Activated T-cell treated with anti-CD3 and anti-CD28 coated beads, Interleukin-2, amount 50 U/mL, for 4 hours (primary cell): ENCODE measurements around the gene FAM83E. TPM values are rescaled to one million over a fixed set of nuclear protein-coding genes. Genes with fewer than 3 reads are reported as not detected.

ENCODE experiments used
- ATAC-seq, 2 donors: fragments of 200-7000 bp; cut with Tn5 transposase; one replicate each; pipeline ENCODE4 v1.10.0; 2021
- DNase-seq: peaks from one replicate; pipeline ENCODE4 v3.0.0-alpha.2; 2020
- H3K27me3 Mint-ChIP-seq: one replicate; pipeline ENCODE4 v1.8.0; 2021; ENCODE audit warnings: low read depth, mixed read lengths
- H3K36me3 Mint-ChIP-seq: one replicate; pipeline ENCODE4 v1.8.0; 2022; ENCODE audit warnings: mixed read lengths; ENCODE audit not compliant: insufficient read depth
- H3K4me1 Mint-ChIP-seq: one replicate; pipeline ENCODE4 v1.8.0; 2021; ENCODE audit warnings: low read depth, mixed read lengths
- H3K4me3 Mint-ChIP-seq: one replicate; pipeline ENCODE4 v1.8.0; 2021; ENCODE audit warnings: mild to moderate bottlenecking, moderate library complexity, mixed read lengths
- H3K9me3 Mint-ChIP-seq: one replicate; pipeline ENCODE4 v1.8.0; 2021; ENCODE audit warnings: mixed read lengths
- total RNA-seq, 3 donors: library from RNA; stranded (reverse); gene quantifications; one replicate each; pipeline ENCODE4 v1.2.1, GENCODE V29; 2021

Gene FAM83E
- total RNA-seq, 3 donors from 2014 or later: 11.3 to 15.7 (median 13.1) TPM

GRCh38 chr19:48627865-48628314 lies 13.0 kb upstream of the FAM83E start:
- DNase-seq (no peak), ATAC-seq (no peak)
- Mint-ChIP-seq H3K27me3 (no peaks in the 10 kb centered on the region), H3K9me3 (no peaks in the 10 kb centered on the region), H3K4me1 (peaks cover 31% of the 10 kb centered on the region), H3K36me3 (peaks cover 13% of the 10 kb centered on the region), H3K4me3 (no peak overlapping the region)

GRCh38 chr19:48627201-48627864 lies 12.5 kb upstream of the FAM83E start:
- H3K4me3 Mint-ChIP-seq: no peak overlapping the region
- peaks cover 10% of the 10 kb centered on the region for H3K36me3 Mint-ChIP-seq
- ATAC-seq (peak; percentile 15 to 22), DNase-seq (no peak)
- H3K27me3 Mint-ChIP-seq: no peaks in the 10 kb centered on the region
- H3K4me1 Mint-ChIP-seq: peaks cover 28% of the 10 kb centered on the region
- H3K9me3 Mint-ChIP-seq: no peaks in the 10 kb centered on the region

DNA sequence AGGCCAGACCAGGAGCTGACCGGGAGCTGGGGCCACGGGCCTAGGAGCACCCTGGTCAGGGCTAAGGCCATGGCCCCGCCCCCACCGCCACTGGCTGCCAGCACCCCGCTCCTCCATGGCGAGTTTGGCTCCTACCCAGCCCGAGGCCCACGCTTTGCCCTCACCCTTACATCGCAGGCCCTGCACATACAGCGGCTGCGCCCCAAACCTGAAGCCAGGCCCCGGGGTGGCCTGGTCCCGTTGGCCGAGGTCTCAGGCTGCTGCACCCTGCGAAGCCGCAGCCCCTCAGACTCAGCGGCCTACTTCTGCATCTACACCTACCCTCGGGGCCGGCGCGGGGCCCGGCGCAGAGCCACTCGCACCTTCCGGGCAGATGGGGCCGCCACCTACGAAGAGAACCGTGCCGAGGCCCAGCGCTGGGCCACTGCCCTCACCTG lies 11.0 kb upstream of the FAM83E start:
- H3K4me3 Mint-ChIP-seq: no peak overlapping the region
- no peak for ATAC-seq
- peaks cover 29% of the 10 kb centered on the region for H3K4me1 Mint-ChIP-seq
- H3K27me3 Mint-ChIP-seq: no peaks in the 10 kb centered on the region
- peaks cover 12% of the 10 kb centered on the region for H3K36me3 Mint-ChIP-seq
- no peaks in the 10 kb centered on the region for H3K9me3 Mint-ChIP-seq
- no peak for DNase-seq

- Mint-ChIP-seq H3K27me3 (no peaks in the 10 kb centered on the region), H3K9me3 (no peaks in the 10 kb centered on the region), H3K36me3 (peaks cover 10% of the 10 kb centered on the region), H3K4me3 (peak overlapping the region; percentile 17), H3K4me1 (peaks cover 32% of the 10 kb centered on the region)
- ATAC-seq (no peak), DNase-seq (no peak)
Measured at GRCh38 chr19:48624791-48625723, 10.2 kb upstream of the FAM83E start.

DNA sequence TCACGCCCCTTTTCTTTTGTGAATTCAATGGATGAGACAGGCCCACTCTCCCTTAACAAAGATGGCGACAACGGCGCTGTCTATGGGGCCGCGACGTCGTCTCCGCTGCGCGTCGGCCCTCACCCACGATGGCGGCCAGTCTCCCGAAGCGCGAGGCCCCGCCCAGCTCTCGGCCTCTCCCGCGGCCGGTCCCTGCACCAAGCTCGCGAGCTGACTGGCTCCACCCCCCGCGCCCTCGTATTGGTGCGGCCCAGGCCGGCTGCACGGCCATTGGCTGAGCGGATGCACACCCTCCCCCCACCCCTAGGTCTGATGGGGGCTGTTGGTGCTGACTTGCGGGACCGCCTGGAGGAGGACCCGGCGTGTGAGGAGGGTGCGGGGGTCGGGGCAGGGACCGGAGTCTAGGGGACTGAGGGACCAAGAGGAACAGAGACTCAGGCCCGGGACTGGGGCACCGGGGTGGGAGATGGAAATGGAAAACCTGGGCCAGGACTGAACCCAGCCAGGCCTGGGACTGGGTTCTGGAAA lies 9.3 kb upstream of the FAM83E start:
- peak; percentile 81 to 82 for ATAC-seq
- Mint-ChIP-seq H3K9me3 (no peaks in the 10 kb centered on the region), H3K36me3 (peaks cover 10% of the 10 kb centered on the region), H3K27me3 (no peaks in the 10 kb centered on the region), H3K4me3 (peak overlapping the region; percentile 81), H3K4me1 (peaks cover 39% of the 10 kb centered on the region)
- DNase-seq: peak; percentile 95

DNA sequence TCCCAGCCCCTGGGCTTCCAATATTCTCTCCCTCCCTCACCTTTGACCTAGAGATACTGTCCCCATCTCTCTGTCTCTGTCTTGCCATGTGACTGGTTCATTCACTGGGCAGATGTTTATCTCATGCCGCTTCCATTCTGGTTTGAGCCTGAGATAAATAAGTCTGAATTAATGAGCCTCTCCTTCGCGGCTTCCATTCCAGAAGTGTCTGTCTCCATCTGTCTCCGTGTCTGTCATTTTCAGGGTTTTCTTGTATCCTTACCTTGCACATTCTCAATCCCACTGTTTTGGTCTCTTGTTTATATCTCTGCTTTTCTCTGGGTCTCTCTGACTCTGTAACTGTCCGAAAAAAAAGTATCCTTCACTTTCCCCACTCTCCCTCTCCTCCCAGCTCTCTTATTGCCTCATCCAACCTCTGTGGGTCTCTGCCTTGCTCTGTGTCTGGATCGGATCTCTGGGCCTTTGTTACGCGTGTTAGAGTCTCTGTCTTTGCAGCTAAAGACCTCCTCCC lies 8.7 kb upstream of the FAM83E start:
- H3K36me3 Mint-ChIP-seq: peaks cover 12% of the 10 kb centered on the region
- no peak for DNase-seq
- no peaks in the 10 kb centered on the region for H3K9me3 Mint-ChIP-seq
- H3K4me3 Mint-ChIP-seq: peak overlapping the region; percentile 81
- ATAC-seq: no peak
- H3K27me3 Mint-ChIP-seq: no peaks in the 10 kb centered on the region
- peaks cover 38% of the 10 kb centered on the region for H3K4me1 Mint-ChIP-seq

DNA sequence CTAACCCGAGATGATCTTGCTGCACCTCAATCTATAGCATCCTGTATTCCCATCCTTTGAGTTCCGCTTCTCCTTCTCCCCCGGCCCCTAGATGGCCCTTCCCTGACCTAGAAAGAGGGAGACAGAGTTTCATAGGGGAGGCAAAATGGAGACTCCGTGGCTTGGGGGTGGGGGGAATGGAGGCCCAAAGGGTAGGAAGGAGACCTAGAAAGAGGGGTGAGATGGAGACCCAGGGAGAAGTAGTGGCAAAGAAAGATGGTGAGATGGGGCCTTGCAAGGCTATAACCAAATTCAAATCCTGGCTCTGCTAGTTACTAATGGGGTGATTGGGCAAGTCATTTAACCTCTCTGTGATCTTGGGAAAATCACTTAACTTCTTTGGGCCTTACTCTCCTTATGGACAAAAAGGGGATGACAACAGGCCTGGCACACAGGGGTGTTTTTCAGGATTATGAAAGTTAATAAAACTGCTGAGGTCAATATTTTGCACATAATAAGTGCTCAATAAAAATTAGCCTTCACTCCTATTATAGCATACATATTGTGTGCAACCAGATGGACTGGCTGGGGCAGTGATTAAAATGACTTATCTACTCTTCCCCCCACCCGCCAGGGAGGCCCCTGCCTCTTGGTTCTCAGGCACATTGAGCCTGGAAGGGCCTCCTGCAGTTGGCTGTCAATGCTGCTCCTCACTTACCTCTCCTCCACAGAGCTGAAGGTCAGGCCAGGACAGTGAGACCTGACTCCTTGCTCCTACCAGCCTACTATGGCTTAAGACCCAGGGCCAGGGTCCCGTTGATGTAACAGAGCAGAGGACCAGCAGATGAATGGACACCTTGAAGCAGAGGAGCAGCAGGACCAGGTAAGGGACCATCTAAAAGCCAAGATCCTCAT lies 5.1 kb upstream of the FAM83E start:
- DNase-seq (no peak), ATAC-seq (no peak)
- peaks cover 43% of the 10 kb centered on the region for H3K36me3 Mint-ChIP-seq
- H3K4me1 Mint-ChIP-seq: peaks cover 43% of the 10 kb centered on the region
- no peaks in the 10 kb centered on the region for H3K9me3 Mint-ChIP-seq
- H3K4me3 Mint-ChIP-seq: peak overlapping the region; percentile 97
- H3K27me3 Mint-ChIP-seq: no peaks in the 10 kb centered on the region

DNA sequence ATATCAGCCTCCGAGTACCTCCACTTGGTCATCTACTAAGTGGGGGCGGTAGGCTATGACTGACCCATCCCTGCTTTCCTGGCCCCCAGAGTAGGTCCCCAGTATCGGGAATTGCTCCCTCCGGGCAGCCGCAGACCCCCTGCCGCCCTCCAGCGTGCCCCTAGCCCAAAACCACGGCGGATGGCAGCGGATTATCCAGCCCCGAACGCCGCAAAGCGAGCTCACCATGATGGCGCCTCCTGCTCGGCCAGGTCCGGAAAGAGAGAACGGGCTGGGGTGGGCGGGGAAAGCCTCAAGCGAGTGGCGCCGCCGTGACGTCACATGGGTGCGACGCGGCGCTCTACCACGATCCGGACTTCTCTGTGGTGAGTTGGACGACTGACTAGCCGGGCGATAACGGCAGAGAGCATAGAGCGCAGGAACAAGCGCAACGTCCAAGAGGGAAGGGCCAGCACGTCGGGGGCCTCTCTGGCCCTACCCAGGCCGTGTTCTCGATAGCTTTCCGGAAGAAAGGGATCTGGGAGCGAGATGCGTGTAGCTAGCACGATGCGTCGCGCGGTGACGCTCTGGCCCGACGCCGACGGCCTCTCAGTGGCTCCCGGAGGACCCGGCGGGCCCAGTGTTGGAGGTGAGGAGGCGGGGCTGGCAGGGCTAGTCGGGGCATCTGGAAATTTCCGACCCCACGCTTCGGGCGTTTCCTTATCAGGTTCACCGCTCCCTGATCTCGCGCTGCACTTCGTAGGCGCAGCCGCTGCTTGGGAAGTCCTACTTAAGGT lies 4.2 kb upstream of the FAM83E start, which contains the start of the genes RPL18 and SPHK2:
Gene RPL18 (minus strand): TSS at position 263 of the 776 bp plus-strand sequence. CDS start 35 bp downstream, at position 228.
Gene SPHK2 (plus strand): TSS at position 591 of the 776 bp plus-strand sequence. CDS start 1,009 bp downstream, outside the sequence.
- peaks cover 46% of the 10 kb centered on the region for H3K36me3 Mint-ChIP-seq
- H3K4me3 Mint-ChIP-seq: peak within 1 kb of the TSS; percentile 97
- peak; percentile 78 to 82 for ATAC-seq
- no peaks in the 10 kb centered on the region for H3K27me3 Mint-ChIP-seq
- H3K4me1 Mint-ChIP-seq: peaks cover 38% of the 10 kb centered on the region
- no peaks in the 10 kb centered on the region for H3K9me3 Mint-ChIP-seq
- peak; percentile 95 for DNase-seq

DNA sequence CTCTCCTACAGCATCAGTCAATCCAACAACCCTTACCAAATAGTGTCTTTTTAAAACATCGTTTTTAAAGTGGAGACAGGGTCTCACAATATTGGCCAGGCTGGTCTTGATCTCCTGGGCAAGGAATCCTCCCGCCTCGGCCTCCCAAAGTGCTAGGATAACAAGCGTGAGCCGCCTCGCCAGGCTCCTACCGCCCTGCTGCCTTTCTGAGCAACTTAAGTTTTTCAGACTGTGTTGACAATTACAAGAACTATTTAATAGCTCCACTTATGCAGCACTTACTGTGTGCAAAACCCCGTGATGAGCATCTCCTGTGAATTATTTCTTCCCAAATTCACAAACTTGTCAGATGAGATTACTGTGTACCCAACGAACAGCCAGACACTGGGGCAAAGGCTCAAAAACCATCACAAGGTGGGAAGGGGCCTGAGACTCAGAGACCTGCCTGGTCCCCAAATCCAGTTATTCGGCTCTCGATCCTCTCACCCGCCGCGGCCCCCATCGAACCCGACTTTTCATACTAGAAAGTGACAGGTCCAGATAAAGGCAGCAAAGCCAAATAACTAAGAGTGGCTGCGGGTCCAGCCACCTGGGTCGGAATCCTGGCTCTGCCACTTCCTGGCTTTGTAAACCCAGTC lies 3.5 kb upstream of the FAM83E start:
- Mint-ChIP-seq H3K36me3 (peaks cover 49% of the 10 kb centered on the region), H3K9me3 (no peaks in the 10 kb centered on the region), H3K4me3 (peak overlapping the region; percentile 97), H3K4me1 (peaks cover 32% of the 10 kb centered on the region), H3K27me3 (no peaks in the 10 kb centered on the region)
- no peak for DNase-seq
- no peak for ATAC-seq

DNA sequence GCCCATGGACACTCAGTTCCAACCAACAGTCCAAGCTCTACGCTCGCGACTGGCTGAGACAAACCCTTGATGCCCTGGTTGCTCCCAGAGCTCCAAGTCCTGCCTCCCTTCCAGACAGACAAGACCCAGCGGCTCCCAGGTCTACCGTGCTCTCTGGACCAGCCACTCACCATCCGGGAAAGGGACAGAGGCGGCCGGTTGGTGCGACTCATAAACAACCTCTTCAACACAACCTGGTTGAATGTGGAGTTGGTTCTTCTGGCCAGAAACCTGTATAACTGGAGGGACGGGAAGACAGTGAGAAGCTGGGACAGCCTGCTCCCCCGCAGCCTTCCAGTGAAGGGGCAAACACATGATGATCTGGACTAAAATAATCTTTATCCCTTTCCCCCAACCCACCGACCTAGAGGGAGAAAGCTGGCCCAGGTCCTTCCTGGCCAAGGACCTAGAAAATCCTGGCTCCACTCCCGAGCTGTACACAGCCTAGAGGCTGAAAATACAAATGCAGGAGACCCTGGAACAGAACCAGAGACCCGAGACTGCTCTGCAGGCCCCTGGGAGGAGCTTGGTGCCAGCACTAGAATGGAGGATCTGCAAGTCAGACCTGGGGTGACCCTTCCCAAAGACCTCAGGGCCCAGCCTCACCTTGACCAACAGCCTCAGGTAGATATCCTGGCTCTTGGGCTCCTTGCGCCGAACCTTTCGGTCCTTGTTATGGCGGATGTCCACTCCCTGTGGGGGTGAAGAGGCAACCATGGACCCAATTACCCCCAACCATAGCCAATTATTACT lies 2.5 kb upstream of the FAM83E start:
- Mint-ChIP-seq H3K9me3 (no peaks in the 10 kb centered on the region), H3K4me3 (peak overlapping the region; percentile 97), H3K4me1 (peaks cover 28% of the 10 kb centered on the region), H3K36me3 (peaks cover 49% of the 10 kb centered on the region), H3K27me3 (no peaks in the 10 kb centered on the region)
- no peak for ATAC-seq
- DNase-seq: no peak

DNA sequence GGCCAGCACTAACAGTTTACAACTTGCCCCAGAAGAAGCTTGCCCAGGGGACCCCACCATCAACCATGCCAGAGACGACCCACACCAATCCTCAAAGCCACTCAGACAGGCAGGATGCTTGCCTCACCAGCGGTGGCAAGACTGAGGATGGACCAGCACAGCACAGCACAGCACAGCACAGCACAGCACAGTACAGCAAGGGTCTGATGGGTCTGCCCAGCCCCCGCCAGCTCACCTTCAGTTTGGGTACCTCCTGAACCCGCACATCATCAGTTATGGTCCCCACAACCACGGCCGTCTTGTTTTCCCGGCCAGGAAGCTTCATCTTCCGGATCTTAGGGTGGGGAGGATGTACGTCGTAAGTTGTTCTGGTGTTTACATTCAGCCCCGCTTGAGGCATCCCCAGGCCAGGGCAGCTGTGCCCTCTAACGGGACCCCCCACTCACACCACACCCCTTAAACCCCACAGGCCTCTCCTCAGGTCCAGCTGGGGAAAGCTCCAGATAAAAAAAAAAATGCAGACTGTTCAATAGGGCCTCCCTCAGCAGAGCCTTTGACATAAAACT lies 1.7 kb upstream of the FAM83E start:
- no peaks in the 10 kb centered on the region for H3K27me3 Mint-ChIP-seq
- H3K9me3 Mint-ChIP-seq: no peaks in the 10 kb centered on the region
- ATAC-seq (no peak), DNase-seq (no peak)
- H3K36me3 Mint-ChIP-seq: peaks cover 48% of the 10 kb centered on the region
- H3K4me3 Mint-ChIP-seq: peak overlapping the region; percentile 97
- H3K4me1 Mint-ChIP-seq: peaks cover 26% of the 10 kb centered on the region

GRCh38 chr19:48616041-48616436 lies 1.2 kb upstream of the FAM83E start:
- peaks cover 24% of the 10 kb centered on the region for H3K4me1 Mint-ChIP-seq
- H3K36me3 Mint-ChIP-seq: peaks cover 46% of the 10 kb centered on the region
- DNase-seq (no peak), ATAC-seq (no peak)
- H3K4me3 Mint-ChIP-seq: peak overlapping the region; percentile 97
- no peaks in the 10 kb centered on the region for H3K9me3 Mint-ChIP-seq
- H3K27me3 Mint-ChIP-seq: no peaks in the 10 kb centered on the region
